ENCODE results near the gene SYCN. TPM values are rescaled to one million over a fixed set of nuclear protein-coding genes. Genes with fewer than 3 reads are reported as not detected.
A peak's percentile ranks its signal among the peaks of the same experiment; 100 is the strongest.

SYCN gene
- total RNA-seq, 1 experiment from 2014 or later, result not detected

DNA sequence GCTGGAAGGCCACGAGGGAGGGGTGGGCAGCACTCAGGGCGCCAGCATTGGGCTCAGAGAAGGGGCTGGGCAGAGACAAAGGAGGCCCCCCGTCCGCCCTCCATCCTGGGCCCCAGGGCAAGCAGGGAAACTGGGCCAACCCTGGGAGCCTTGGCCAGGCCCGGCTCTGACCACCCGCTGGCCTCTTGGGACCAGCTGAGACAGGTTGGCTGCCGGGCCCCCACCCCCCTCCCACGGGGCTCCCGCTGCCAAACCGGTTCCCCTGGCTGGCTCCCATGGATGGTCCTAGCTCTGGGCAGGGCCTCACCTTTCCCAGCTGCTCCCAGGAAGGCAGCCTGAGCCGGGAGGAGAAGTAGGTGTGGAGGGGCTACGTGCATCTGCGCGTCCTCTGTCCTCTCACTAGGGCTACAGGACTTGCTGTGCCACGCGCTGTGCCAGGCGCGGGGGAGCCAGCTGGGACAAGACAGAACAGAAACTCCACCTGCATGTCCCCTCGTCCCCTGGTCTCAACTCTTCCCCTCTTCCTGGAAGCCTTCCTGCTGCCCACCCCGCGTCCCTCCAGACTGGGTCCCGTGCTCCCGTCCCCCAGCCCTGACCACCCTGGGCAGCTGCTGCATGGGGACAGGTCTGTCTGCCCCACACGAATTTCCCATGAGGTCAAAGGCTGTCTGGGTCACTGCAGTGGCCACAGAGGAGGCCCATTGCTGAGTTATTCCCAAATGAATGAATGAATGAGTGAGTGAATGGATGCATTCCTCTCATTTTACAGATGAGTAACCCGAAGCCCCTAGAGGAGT lies 36.4 kb downstream of the SYCN start:
- BruUV-seq (replicated peaks), result no TSS peak
- H3K9ac ChIP-seq (ENCODE audit: low read length), result no peak overlapping the region
- TF ChIP-seq, protein P1, sequence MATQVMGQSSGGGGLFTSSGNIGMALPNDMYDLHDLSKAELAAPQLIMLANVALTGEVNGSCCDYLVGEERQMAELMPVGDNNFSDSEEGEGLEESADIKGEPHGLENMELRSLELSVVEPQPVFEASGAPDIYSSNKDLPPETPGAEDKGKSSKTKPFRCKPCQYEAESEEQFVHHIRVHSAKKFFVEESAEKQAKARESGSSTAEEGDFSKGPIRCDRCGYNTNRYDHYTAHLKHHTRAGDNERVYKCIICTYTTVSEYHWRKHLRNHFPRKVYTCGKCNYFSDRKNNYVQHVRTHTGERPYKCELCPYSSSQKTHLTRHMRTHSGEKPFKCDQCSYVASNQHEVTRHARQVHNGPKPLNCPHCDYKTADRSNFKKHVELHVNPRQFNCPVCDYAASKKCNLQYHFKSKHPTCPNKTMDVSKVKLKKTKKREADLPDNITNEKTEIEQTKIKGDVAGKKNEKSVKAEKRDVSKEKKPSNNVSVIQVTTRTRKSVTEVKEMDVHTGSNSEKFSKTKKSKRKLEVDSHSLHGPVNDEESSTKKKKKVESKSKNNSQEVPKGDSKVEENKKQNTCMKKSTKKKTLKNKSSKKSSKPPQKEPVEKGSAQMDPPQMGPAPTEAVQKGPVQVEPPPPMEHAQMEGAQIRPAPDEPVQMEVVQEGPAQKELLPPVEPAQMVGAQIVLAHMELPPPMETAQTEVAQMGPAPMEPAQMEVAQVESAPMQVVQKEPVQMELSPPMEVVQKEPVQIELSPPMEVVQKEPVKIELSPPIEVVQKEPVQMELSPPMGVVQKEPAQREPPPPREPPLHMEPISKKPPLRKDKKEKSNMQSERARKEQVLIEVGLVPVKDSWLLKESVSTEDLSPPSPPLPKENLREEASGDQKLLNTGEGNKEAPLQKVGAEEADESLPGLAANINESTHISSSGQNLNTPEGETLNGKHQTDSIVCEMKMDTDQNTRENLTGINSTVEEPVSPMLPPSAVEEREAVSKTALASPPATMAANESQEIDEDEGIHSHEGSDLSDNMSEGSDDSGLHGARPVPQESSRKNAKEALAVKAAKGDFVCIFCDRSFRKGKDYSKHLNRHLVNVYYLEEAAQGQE (IDR thresholded peaks at IDR 0.05; ENCODE audit: low read depth), result no peak
- TF ChIP-seq FOSL1 (IDR thresholded peaks at IDR 0.05; ENCODE audit: low read depth) (no peak), JUND (IDR thresholded peaks at IDR 0.05) (no peak), TCF7L2 (IDR thresholded peaks at IDR 0.05; ENCODE audit: borderline replicate concordance, extremely low read depth, insufficient read depth, insufficient read length) (no peak), ELF1 (IDR thresholded peaks at IDR 0.05; ENCODE audit: borderline replicate concordance, low read depth) (no peak), POLR2A (IDR thresholded peaks at IDR 0.05; ENCODE audit: borderline replicate concordance, extremely low read depth, insufficient read depth, insufficient read length) (no peak), POLR2AphosphoS5 (IDR thresholded peaks at IDR 0.05; ENCODE audit: low read depth, low read length) (no peak), SIN3A (IDR thresholded peaks at IDR 0.05; ENCODE audit: low read depth) (no peak), EZH2 (IDR thresholded peaks at IDR 0.05) (no peak), EGR1 (IDR thresholded peaks at IDR 0.05; ENCODE audit: low read depth) (no peak), ZFX (IDR thresholded peaks at IDR 0.05) (no peak), SRF (IDR thresholded peaks at IDR 0.05; ENCODE audit: low read depth) (no peak), SP1 (IDR thresholded peaks at IDR 0.05; ENCODE audit: low read depth) (no peak), ZNF274 (IDR thresholded peaks at IDR 0.05; ENCODE audit: low read depth, low read length) (no peak), EZH2phosphoT487 (IDR thresholded peaks at IDR 0.05; ENCODE audit: borderline replicate concordance) (no peak)
- TF ChIP-seq, protein P2, sequence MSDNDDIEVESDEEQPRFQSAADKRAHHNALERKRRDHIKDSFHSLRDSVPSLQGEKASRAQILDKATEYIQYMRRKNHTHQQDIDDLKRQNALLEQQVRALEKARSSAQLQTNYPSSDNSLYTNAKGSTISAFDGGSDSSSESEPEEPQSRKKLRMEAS (IDR thresholded peaks at IDR 0.05), result no peak
- TF ChIP-seq, protein P3, sequence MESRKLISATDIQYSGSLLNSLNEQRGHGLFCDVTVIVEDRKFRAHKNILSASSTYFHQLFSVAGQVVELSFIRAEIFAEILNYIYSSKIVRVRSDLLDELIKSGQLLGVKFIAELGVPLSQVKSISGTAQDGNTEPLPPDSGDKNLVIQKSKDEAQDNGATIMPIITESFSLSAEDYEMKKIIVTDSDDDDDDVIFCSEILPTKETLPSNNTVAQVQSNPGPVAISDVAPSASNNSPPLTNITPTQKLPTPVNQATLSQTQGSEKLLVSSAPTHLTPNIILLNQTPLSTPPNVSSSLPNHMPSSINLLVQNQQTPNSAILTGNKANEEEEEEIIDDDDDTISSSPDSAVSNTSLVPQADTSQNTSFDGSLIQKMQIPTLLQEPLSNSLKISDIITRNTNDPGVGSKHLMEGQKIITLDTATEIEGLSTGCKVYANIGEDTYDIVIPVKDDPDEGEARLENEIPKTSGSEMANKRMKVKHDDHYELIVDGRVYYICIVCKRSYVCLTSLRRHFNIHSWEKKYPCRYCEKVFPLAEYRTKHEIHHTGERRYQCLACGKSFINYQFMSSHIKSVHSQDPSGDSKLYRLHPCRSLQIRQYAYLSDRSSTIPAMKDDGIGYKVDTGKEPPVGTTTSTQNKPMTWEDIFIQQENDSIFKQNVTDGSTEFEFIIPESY (IDR thresholded peaks at IDR 0.05; ENCODE audit: extremely low read depth, insufficient replicate concordance, low read length), result no peak
- intact Hi-C loops (cut with micrococcal nuclease), result no loop called here
- no peaks in the 10 kb centered on the region for H3K9me2 ChIP-seq (ENCODE audit: insufficient read depth)
- H3K4me1 ChIP-seq (ENCODE audit: control insufficient read depth in 1 of 2, insufficient read depth in 2 of 2, low read length in 2 of 2), result peaks cover 16 to 22% of the 10 kb centered on the region in 2 experiments; a peak in 3 of 4 replicates
- DNase-seq (ENCODE audit: low read depth, low spot score) (no peak), ATAC-seq (peak; percentile 46; the same call in 1 of the 2 replicates)
- no peak overlapping the region for H2AFZ ChIP-seq (ENCODE audit: low read depth, low read length, poor library complexity, severe bottlenecking)
- peak overlapping the region; percentile 29; the same call in 1 of the 2 replicates for H3K27ac ChIP-seq (ENCODE audit: low read depth, low read length)
- H3K79me2 ChIP-seq (ENCODE audit: insufficient read depth, low read length), result peaks cover 28% of the 10 kb centered on the region; the same call in 1 of the 2 replicates
- no peak overlapping the region for H3K4me3 ChIP-seq (replicated peaks in 1 of 2; ENCODE audit: low read depth in 1 of 2, low read length in 2 of 2)
- CTCF ChIA-PET, result no interaction called here
- peak overlapping the region; percentile 17; the same call in 1 of the 2 replicates for H3K4me2 ChIP-seq (ENCODE audit: low read length)
- peaks cover 0 to 5% of the 10 kb centered on the region in 2 experiments; a peak in 1 of 4 replicates for H3K36me3 ChIP-seq (ENCODE audit: control insufficient read depth in 1 of 2, insufficient read depth in 2 of 2, low read length in 2 of 2)
- no peaks in the 10 kb centered on the region for H3K9me3 ChIP-seq (ENCODE audit: control insufficient read depth in 1 of 2, insufficient read depth in 1 of 2, low read depth in 1 of 2, low read length in 2 of 2)
- RAD21 ChIA-PET (ENCODE audit: low non-redundant PET in 1 of 2, low total read pairs in 2 of 2, uncharacterized antibody in 2 of 2, unreplicated experiment in 2 of 2), result no interaction called here
- no peaks in the 10 kb centered on the region for H3K27me3 ChIP-seq (ENCODE audit: insufficient read depth, low read length)
- POLR2A ChIA-PET, result no interaction called here
- H4K20me1 ChIP-seq (ENCODE audit: insufficient read depth), result no peaks in the 10 kb centered on the region

Measured in HCT116 (cell line).